ENCODE results near the gene PAQR3. TPM values are rescaled to one million over a fixed set of nuclear protein-coding genes. Genes with fewer than 3 reads are reported as not detected.

The PAQR3 gene, protein sequence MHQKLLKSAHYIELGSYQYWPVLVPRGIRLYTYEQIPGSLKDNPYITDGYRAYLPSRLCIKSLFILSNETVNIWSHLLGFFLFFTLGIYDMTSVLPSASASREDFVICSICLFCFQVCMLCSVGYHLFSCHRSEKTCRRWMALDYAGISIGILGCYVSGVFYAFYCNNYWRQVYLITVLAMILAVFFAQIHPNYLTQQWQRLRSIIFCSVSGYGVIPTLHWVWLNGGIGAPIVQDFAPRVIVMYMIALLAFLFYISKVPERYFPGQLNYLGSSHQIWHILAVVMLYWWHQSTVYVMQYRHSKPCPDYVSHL
- total RNA-seq, result 10 to 100 TPM; 14.7 to 15.4 TPM

DNA sequence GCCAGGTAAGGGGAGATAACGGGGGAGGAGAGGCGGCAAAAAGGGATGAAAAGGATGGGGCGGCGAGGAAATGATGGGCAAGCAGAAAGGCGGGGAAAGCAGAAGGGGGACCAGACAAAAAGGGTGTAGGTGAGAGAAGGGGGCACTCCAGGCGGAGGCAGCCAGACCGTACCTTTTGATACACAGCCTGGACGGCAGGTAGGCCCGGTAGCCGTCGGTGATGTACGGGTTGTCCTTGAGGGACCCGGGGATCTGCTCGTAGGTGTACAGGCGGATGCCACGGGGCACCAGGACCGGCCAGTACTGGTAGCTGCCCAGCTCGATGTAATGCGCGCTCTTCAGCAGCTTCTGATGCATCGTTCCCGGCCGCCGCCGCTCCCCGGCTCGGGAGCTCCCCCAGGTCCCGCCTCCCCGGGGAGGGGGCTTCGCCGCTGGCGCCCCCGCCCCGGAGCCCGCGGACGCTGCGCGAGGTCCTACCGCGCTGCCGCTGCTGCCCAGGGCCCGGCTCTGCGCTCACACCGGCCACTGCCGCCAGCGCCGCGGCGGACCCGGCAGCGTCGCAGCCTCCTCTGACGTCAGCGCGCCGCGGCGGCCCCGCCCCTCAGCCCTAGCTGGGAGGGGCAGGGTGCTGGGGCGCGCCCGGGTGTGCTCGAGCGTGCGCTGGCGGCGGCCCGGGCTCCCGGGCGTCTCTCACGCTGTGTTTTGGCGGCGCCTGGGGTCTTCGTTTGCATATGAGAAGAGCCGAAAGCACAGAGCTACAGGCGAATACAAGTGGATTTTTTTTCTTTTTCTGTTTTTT is at the start of gene PAQR3:
PAQR3 (minus strand) TSS at position 571 of the 799 bp plus-strand sequence; CDS start at position 357, 214 bp downstream.
- Mint-ChIP-seq H3K27me3 (peaks cover 17% of the 10 kb centered on the region), H3K4me3 (peak within 1 kb of the TSS; percentile 96), H3K9me3 (no peaks in the 10 kb centered on the region), H3K36me3 (ENCODE audit: low read depth) (peaks cover 9% of the 10 kb centered on the region), H3K4me1 (peaks cover 34% of the 10 kb centered on the region), H3K27ac (peak within 1 kb of the TSS; percentile 93)
- POLR2A ChIA-PET, result no interaction called here
- CTCF ChIA-PET, result interaction anchor here (0.6 to 1.6 kb wide), 3 partner anchors 14 to 1423 kb away, joined by 3 to 6 read pairs (median 3); no protein-coding TSS in a partner anchor
- DNase-seq, result peak; percentile 85

- ChIA-PET CTCF (no interaction called here), POLR2A (no interaction called here)
- peaks cover 19% of the 10 kb centered on the region for H3K27me3 Mint-ChIP-seq
Measured at GRCh38 chr4:78987683-78988082, 48.4 kb upstream of the PAQR3 start.

DNA sequence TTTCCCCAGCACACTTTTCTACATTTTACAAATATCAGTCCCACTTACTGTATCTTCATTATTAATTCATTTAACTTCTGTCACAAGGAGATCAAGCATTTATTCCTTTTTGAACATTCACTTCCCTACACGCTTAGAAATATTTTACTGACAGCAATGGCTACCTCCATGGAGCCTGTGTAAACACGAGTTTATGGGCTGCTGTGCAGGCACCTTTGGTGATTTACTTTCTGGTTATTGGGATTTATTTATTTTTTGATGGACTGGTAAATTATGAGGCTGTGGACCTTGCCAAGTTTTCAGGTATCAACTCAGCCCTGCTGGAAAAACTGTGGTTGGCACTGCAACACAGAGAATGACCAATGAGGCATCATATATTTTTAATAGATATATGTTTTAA is 45.4 kb upstream of the PAQR3 start:
- ChIA-PET POLR2A (no interaction called here), CTCF (no interaction called here)
- H3K9me3 Mint-ChIP-seq, result no peaks in the 10 kb centered on the region
- no peaks in the 10 kb centered on the region for H3K36me3 Mint-ChIP-seq (ENCODE audit: low read depth)
- peaks cover 16% of the 10 kb centered on the region for H3K27me3 Mint-ChIP-seq
- H3K4me1 Mint-ChIP-seq, result no peaks in the 10 kb centered on the region
- no peak for DNase-seq
- no peak overlapping the region for H3K27ac Mint-ChIP-seq
- no peak overlapping the region for H3K4me3 Mint-ChIP-seq

More at GRCh38 chr4:78987683-78988082, 48.4 kb upstream of the PAQR3 start:
- H3K9me3 Mint-ChIP-seq, result no peaks in the 10 kb centered on the region
- no peak for DNase-seq
- no peak overlapping the region for H3K4me3 Mint-ChIP-seq
- no peak overlapping the region for H3K27ac Mint-ChIP-seq
- no peaks in the 10 kb centered on the region for H3K36me3 Mint-ChIP-seq (ENCODE audit: low read depth)
- no peaks in the 10 kb centered on the region for H3K4me1 Mint-ChIP-seq

DNA sequence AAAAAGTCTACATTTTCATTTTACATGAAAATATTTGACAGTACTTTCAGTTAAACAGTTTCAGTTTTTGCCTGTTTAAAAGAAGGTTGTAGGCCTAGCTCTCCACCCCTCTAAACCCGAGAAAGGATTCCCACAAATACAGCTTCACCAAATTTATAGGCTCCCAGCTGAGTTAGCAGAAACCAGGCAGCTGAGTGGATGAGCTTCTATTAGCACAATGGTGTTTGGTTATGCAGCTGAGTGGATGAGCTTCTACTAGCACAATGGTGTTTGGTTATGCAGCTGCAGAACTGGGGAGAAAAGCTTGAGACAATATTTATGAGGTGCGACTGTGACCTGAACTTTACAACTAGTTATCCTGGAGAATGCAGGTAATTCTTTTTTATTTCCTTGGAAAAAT is 36.6 kb upstream of the PAQR3 start:
- Mint-ChIP-seq H3K36me3 (ENCODE audit: low read depth) (no peaks in the 10 kb centered on the region), H3K4me3 (no peak overlapping the region), H3K27ac (no peak overlapping the region), H3K4me1 (no peaks in the 10 kb centered on the region), H3K9me3 (no peaks in the 10 kb centered on the region), H3K27me3 (no peaks in the 10 kb centered on the region)
- ChIA-PET CTCF (no interaction called here), POLR2A (no interaction called here)
- no peak for DNase-seq

GRCh38 chr4:78971776-78972175 is 32.5 kb upstream of the PAQR3 start:
- H3K27me3 Mint-ChIP-seq, result no peaks in the 10 kb centered on the region
- H3K4me3 Mint-ChIP-seq, result no peak overlapping the region
- ChIA-PET CTCF (no interaction called here), POLR2A (no interaction called here)
- no peaks in the 10 kb centered on the region for H3K9me3 Mint-ChIP-seq
- H3K36me3 Mint-ChIP-seq (ENCODE audit: low read depth), result no peaks in the 10 kb centered on the region
- DNase-seq, result no peak
- no peaks in the 10 kb centered on the region for H3K4me1 Mint-ChIP-seq
- no peak overlapping the region for H3K27ac Mint-ChIP-seq

DNA sequence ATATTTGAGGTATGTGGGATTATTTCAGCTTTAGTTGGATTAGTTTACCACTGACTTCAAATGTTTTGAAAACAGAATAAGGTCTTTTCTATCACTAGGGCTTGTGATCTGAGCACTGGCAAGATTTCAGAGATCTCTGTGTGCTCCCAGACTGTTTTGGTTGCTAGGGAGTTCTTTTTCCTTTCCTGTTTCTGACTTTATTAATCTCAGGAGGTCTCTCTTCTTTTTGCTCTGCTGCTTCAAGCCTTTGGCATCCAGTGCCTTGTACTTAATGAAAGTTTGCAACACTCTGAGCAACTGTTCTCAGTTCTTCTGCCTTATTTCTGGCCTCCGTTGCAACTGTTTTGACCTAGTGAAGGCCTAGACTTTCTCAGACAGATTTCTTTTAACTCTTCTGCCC is 32.1 kb upstream of the PAQR3 start:
- H3K27ac Mint-ChIP-seq, result no peak overlapping the region
- POLR2A ChIA-PET, result no interaction called here
- CTCF ChIA-PET, result no interaction called here
- no peaks in the 10 kb centered on the region for H3K27me3 Mint-ChIP-seq
- no peak for DNase-seq
- H3K36me3 Mint-ChIP-seq (ENCODE audit: low read depth), result no peaks in the 10 kb centered on the region
- no peaks in the 10 kb centered on the region for H3K4me1 Mint-ChIP-seq
- H3K9me3 Mint-ChIP-seq, result no peaks in the 10 kb centered on the region
- H3K4me3 Mint-ChIP-seq, result no peak overlapping the region

DNA sequence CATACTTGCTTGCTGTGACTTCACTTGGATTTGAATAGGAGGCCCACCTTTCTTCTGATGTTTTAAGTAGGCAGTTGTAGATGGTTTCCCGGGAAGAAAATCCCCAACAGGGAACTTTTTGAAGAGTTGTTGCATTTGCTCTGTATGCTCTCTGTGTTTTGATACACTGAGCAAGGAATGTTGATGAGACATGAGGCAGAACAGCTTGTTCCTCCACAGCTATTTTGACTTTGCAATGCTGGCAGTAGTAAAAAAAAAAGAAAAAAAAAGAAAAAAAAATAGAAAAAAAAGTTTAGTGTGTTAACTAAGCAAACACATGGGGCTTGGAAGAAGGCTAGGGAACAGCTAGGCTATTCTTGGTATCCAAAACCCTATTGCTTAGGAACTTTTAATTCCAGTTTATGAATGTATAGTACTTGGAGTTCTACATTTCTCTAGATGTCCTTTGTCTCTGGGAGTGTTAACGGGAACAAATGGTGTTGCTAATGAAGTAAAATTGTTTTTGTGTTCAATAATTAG is 23.4 kb upstream of the PAQR3 start:
- ChIA-PET CTCF (no interaction called here), POLR2A (no interaction called here)
- Mint-ChIP-seq H3K36me3 (ENCODE audit: low read depth) (no peaks in the 10 kb centered on the region), H3K4me3 (no peak overlapping the region), H3K27me3 (peaks cover 2% of the 10 kb centered on the region), H3K9me3 (no peaks in the 10 kb centered on the region), H3K4me1 (no peaks in the 10 kb centered on the region), H3K27ac (no peak overlapping the region)
- no peak for DNase-seq

- CTCF ChIA-PET, result no interaction called here
Measured at GRCh38 chr4:78960926-78961325, 21.7 kb upstream of the PAQR3 start.

DNA sequence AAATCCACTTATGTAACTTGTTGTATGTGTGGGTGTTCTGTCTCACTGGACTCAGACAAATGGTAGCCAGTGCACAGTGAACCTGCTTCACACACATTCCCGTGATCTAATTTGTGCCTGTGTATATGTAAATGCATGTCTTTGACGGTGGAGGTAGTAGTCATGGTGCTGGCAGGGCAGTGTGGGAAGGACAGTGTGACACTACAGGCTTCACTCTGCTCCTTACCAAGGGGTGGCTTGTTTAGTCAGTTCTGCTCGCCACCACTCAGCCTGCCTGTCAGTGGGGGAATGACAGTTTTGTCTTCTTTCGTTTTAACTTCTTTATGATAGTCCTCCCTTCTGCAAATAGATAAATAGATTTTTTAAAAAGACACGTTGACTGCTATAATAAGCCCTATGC is 17.7 kb upstream of the PAQR3 start:
- H3K4me1 Mint-ChIP-seq, result no peaks in the 10 kb centered on the region
- no peak overlapping the region for H3K4me3 Mint-ChIP-seq
- H3K9me3 Mint-ChIP-seq, result no peaks in the 10 kb centered on the region
- peaks cover 3% of the 10 kb centered on the region for H3K27me3 Mint-ChIP-seq
- ChIA-PET CTCF (interaction anchor here (0.6 kb wide), 1 partner anchor 8 kb away, joined by 7 read pairs; no protein-coding TSS in a partner anchor), POLR2A (no interaction called here)
- H3K27ac Mint-ChIP-seq, result no peak overlapping the region
- H3K36me3 Mint-ChIP-seq (ENCODE audit: low read depth), result no peaks in the 10 kb centered on the region
- DNase-seq, result no peak

More at GRCh38 chr4:78960926-78961325, 21.7 kb upstream of the PAQR3 start:
- Mint-ChIP-seq H3K9me3 (no peaks in the 10 kb centered on the region), H3K4me3 (no peak overlapping the region), H3K27me3 (peaks cover 2% of the 10 kb centered on the region), H3K36me3 (ENCODE audit: low read depth) (no peaks in the 10 kb centered on the region), H3K27ac (no peak overlapping the region), H3K4me1 (no peaks in the 10 kb centered on the region)
- POLR2A ChIA-PET, result no interaction called here
- DNase-seq, result no peak

GRCh38 chr4:78953769-78954666 is 14.8 kb upstream of the PAQR3 start:
- Mint-ChIP-seq H3K4me1 (no peaks in the 10 kb centered on the region), H3K27me3 (peaks cover 2% of the 10 kb centered on the region), H3K4me3 (no peak overlapping the region), H3K27ac (no peak overlapping the region), H3K36me3 (ENCODE audit: low read depth) (no peaks in the 10 kb centered on the region), H3K9me3 (no peaks in the 10 kb centered on the region)
- POLR2A ChIA-PET, result no interaction called here
- CTCF ChIA-PET, result interaction anchor here (1.5 to 1.7 kb wide), 2 partner anchors 15 to 19 kb away, joined by 3 read pairs; no protein-coding TSS in a partner anchor
- DNase-seq, result no peak

- H3K9me3 Mint-ChIP-seq, result no peaks in the 10 kb centered on the region
- H3K27me3 Mint-ChIP-seq, result peaks cover 2% of the 10 kb centered on the region
- no peak overlapping the region for H3K27ac Mint-ChIP-seq
- CTCF ChIA-PET, result interaction anchor here (0.6 to 1.7 kb wide), 3 partner anchors 16 to 1258 kb away, joined by 3 to 4 read pairs (median 3); no protein-coding TSS in a partner anchor
- H3K36me3 Mint-ChIP-seq (ENCODE audit: low read depth), result no peaks in the 10 kb centered on the region
- no peak overlapping the region for H3K4me3 Mint-ChIP-seq
- POLR2A ChIA-PET, result no interaction called here
- H3K4me1 Mint-ChIP-seq, result no peaks in the 10 kb centered on the region
- DNase-seq, result no peak
Measured at GRCh38 chr4:78953231-78953630, 14.0 kb upstream of the PAQR3 start.

DNA sequence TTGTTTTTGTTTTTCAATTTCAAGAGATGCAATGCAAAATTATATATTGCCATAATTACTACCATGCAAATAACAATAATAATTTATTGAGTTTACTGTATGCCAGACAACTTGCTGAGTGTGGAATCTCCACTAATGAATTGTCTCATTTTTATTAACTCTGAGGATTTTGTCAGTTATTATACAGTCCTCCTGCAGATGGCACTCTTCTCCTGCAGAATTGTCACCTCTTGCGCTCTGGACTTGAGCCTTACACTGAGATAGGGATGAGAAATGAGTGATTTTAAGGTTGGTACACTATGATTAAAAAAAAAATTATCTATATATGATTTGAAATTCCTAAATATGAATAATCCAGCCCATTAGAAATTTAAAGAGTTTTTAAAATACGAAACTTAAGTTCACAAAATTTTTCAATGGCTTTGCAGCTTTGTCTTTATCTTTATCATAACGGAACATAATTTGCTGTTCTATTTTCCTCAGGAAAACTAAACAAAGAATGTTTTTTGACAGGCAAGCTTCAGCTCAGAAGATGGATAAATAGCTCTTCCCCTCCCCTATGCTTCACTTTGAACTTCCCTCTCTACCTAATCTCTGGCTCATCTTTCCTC is 12.7 kb upstream of the PAQR3 start:
- no peaks in the 10 kb centered on the region for H3K36me3 Mint-ChIP-seq (ENCODE audit: low read depth)
- peak; percentile 52 for DNase-seq
- peaks cover 15% of the 10 kb centered on the region for H3K27me3 Mint-ChIP-seq
- H3K4me3 Mint-ChIP-seq, result no peak overlapping the region
- POLR2A ChIA-PET, result no interaction called here
- no peaks in the 10 kb centered on the region for H3K9me3 Mint-ChIP-seq
- CTCF ChIA-PET, result interaction anchor here (1.2 to 1.7 kb wide), 2 partner anchors 9 to 17 kb away, joined by 3 to 6 read pairs; no protein-coding TSS in a partner anchor
- no peak overlapping the region for H3K27ac Mint-ChIP-seq
- H3K4me1 Mint-ChIP-seq, result no peaks in the 10 kb centered on the region

Measured in activated CD4-positive, alpha-beta T cell treated with anti-CD3 and anti-CD28 coated beads, Interleukin-2, amount 10 ng/mL, durations not matched to agents 7 days and 5 days (primary cell).